SK-N-MC (cell line): Measurements from ENCODE around the gene SPOP.

Experiments
- EZH2 ChIP-seq: fragments of 200-600 bp; sonication (generic); IDR thresholded peaks from one replicate; pipeline ENCODE4 v1.6.1; 2017; ENCODE audit warnings: antibody characterized with exemption
- FOXP2 ChIP-seq: optimal IDR thresholded peaks from 2 replicates; pipeline ENCODE3; 2011; ENCODE audit warnings: mild to moderate bottlenecking, moderate library complexity; ENCODE audit not compliant: insufficient read depth; ENCODE audit errors: extremely low read length, control extremely low read depth
- POLR2AphosphoS5 ChIP-seq: IDR thresholded peaks from 2 replicates; pipeline ENCODE4 v1.6.1; 2012; ENCODE audit warnings: mild to moderate bottlenecking, low read depth, low read length, borderline replicate concordance

- no peak for TF ChIP-seq EZH2
- TF ChIP-seq POLR2AphosphoS5, result no peak
- TF ChIP-seq FOXP2, result no peak
Observed at GRCh38 chr17:49659661-49660382, 18.1 kb downstream of the SPOP start.
